K562 (cell line): ENCODE data around the gene ETS2. TPM values are rescaled to one million over a fixed set of nuclear protein-coding genes. Genes with fewer than 3 reads are reported as not detected.
A peak's percentile ranks its signal among the peaks of the same experiment; 100 is the strongest.

Source experiments
- ARNT ChIP-seq, 2 experiments: fragments of 450-650 bp; IDR thresholded peaks; 2 replicates each; pipeline ENCODE4 v1.6.1; 2016; ENCODE audit warnings: mild to moderate bottlenecking in 1 of 2
- CBFA2T2 ChIP-seq: fragments of 450-650 bp; conservative IDR thresholded peaks from 2 replicates; pipeline ENCODE4 v1.6.1; 2017; ENCODE audit warnings: mild to moderate bottlenecking
- HDGF ChIP-seq: fragments of 450-650 bp; IDR thresholded peaks from 2 replicates; pipeline ENCODE4 v1.6.1; 2016
- HLTF ChIP-seq: fragments of 450-650 bp; IDR thresholded peaks from 2 replicates; pipeline ENCODE4 v1.6.1; 2016
- MECOM ChIP-seq: fragments of 250-450 bp; sonication (Bioruptor Pico); IDR thresholded peaks from 2 replicates; pipeline ENCODE4 v1.8.0; 2022; ENCODE audit warnings: inconsistent platforms
- MEF2D ChIP-seq: conservative IDR thresholded peaks from 2 replicates; pipeline ENCODE4 v1.6.1; 2016; ENCODE audit warnings: low read depth, missing genetic modification characterization, missing compliant biosample characterization
- NR3C1 ChIP-seq: sonication (generic); formaldehyde crosslinking; IDR thresholded peaks from 2 replicates; pipeline ENCODE4 v1.8.1; 2022; ENCODE audit warnings: missing genetic modification reagents
- POLR2AphosphoS2 ChIP-seq: IDR thresholded peaks from 2 replicates; pipeline ENCODE4 v1.6.1; 2012; ENCODE audit warnings: low read length, improper control_type of control experiment
- POLR2G ChIP-seq: fragments of 200-400 bp; formaldehyde crosslinking; IDR thresholded peaks from 2 replicates; pipeline ENCODE4 v1.6.1; 2017; ENCODE audit warnings: low read depth, mild to moderate bottlenecking, antibody characterized with exemption, low read length, moderate library complexity
- RBFOX2 ChIP-seq: fragments of 200-400 bp; formaldehyde crosslinking; IDR thresholded peaks from 2 replicates; pipeline ENCODE4 v1.6.1; 2017; ENCODE audit warnings: low read depth, mild to moderate bottlenecking, low read length, moderate library complexity
- RBM34 ChIP-seq: fragments of 200-400 bp; formaldehyde crosslinking; IDR thresholded peaks from 2 replicates; pipeline ENCODE4 v1.6.1; 2018; ENCODE audit warnings: low read length, borderline replicate concordance; ENCODE audit not compliant: insufficient read depth
- SMARCA4 ChIP-seq: fragments of 450-650 bp; IDR thresholded peaks from 2 replicates; pipeline ENCODE4 v1.6.1; 2016
- TAF7 ChIP-seq: fragments of 450-650 bp; IDR thresholded peaks from 2 replicates; pipeline ENCODE4 v1.6.1; 2016; ENCODE audit warnings: missing genetic modification characterization, missing compliant biosample characterization
- TEAD1 ChIP-seq, 2 experiments: fragments of 450-650 bp in 1 of 2; sonication (generic) in 1 of 2; formaldehyde crosslinking; IDR thresholded peaks; 2 replicates each; pipeline versions ENCODE4 v1.4.0 to v1.8.0; 2020 to 2022; ENCODE audit warnings: mild to moderate bottlenecking in 2 of 2, missing genetic modification reagents in 1 of 2
- ZNF324 ChIP-seq: fragments of 250-450 bp; sonication (Bioruptor Pico); IDR thresholded peaks from 2 replicates; pipeline ENCODE4 v1.4.0; 2020; ENCODE audit warnings: mild to moderate bottlenecking
- polyA plus RNA-seq, 8 experiments: library from polyadenylated mRNA; depleted of rRNA in 4 of 8; stranded (reverse) in 5 of 8; unstranded in 3 of 8; fragments of >200 nt; fragmentation: Nextera tagmentation in 2 of 8; fragmentation: Illumina TruSeq in 1 of 8; extraction: Ambion mirVana in 2 of 8; extraction: Trizol in 1 of 8; gene quantifications; 2 replicates each; pipeline versions ENCODE4 v1.2.1 to v1.2.3, GENCODE V29; 2011 to 2014; ENCODE audit warnings: inconsistent platforms in 1 of 8, missing spikeins in 1 of 8
- total RNA-seq, 7 experiments: library from RNA; depleted of rRNA in 6 of 7; stranded (reverse); fragments of >200 nt in 6 of 7; fragmentation: Illumina TruSeq in 2 of 7; extraction: Trizol in 2 of 7; gene quantifications; 2 replicates each; pipeline versions ENCODE4 v1.2.1 to v1.2.3, GENCODE V29; 2011 to 2021; ENCODE audit warnings: low replicate concordance in 1 of 7
- TF ChIP-seq, protein P1 (sequence below): sonication (generic); formaldehyde crosslinking; IDR thresholded peaks from 2 replicates; pipeline ENCODE4 v1.8.0; 2022; ENCODE audit warnings: missing genetic modification reagents, mild to moderate bottlenecking, borderline replicate concordance
- TF ChIP-seq, protein P2 (sequence below): IDR thresholded peaks from 2 replicates; pipeline ENCODE4 v1.6.1; 2016; ENCODE audit warnings: missing genetic modification characterization, missing compliant biosample characterization
- TF ChIP-seq, protein P3 (sequence below): sonication (generic); formaldehyde crosslinking; IDR thresholded peaks from 2 replicates; pipeline ENCODE4 v1.8.0; 2022; ENCODE audit warnings: mild to moderate bottlenecking, missing genetic modification reagents
- TF ChIP-seq, protein P4 (sequence below): fragments of 250-450 bp; sonication (Bioruptor Pico); IDR thresholded peaks from 2 replicates; pipeline ENCODE4 v1.4.0; 2020; ENCODE audit warnings: mild to moderate bottlenecking, moderate library complexity

ETS2 gene
- total and polyA plus RNA-seq, 9 of the 15 experiments (the other 6 are each of a cell fraction or from before 2014, with no cell fraction given) = 1.7 to 24.4 (median 12.2) TPM

DNA sequence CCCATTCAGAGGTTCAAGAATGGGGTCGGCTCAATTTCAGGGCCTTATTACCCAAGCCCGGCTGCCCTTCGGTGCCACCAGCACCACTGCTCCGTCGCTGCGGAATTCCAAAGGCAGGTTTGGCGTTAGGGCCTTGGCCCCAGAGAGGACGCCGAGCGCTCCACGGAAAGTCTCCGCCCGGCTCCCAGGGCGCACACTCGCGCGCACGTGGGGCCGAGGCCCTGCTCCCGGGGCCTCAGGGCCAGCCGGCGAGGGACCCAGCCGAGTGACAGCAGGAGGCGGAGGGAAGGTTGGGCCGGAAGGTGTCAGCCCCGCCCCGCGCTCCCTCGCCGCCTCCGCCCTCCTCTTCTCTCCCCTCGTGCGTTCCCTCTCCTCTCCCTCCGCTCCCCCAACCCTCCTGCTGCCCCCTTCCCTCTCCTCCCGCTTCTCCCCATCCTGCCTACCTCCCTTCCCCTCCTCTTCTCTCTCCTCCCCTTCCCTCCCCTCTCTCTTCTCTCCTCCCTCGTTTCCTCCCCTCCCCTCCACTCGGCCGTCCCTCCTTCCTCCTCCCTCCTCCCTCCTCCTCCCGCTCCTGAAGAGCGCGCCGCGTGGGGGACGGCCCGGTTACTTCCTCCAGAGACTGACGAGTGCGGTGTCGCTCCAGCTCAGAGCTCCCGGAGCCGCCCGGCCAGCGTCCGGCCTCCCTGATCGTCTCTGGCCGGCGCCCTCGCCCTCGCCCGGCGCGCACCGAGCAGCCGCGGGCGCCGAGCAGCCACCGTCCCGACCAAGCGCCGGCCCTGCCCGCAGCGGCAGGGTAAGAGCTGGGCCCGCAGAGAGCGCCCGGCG is at the start of gene ETS2 (continued):
- TF ChIP-seq, protein P1, sequence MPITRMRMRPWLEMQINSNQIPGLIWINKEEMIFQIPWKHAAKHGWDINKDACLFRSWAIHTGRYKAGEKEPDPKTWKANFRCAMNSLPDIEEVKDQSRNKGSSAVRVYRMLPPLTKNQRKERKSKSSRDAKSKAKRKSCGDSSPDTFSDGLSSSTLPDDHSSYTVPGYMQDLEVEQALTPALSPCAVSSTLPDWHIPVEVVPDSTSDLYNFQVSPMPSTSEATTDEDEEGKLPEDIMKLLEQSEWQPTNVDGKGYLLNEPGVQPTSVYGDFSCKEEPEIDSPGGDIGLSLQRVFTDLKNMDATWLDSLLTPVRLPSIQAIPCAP (CRISPR knock-in tag) = no peak
- TF ChIP-seq, protein P2, sequence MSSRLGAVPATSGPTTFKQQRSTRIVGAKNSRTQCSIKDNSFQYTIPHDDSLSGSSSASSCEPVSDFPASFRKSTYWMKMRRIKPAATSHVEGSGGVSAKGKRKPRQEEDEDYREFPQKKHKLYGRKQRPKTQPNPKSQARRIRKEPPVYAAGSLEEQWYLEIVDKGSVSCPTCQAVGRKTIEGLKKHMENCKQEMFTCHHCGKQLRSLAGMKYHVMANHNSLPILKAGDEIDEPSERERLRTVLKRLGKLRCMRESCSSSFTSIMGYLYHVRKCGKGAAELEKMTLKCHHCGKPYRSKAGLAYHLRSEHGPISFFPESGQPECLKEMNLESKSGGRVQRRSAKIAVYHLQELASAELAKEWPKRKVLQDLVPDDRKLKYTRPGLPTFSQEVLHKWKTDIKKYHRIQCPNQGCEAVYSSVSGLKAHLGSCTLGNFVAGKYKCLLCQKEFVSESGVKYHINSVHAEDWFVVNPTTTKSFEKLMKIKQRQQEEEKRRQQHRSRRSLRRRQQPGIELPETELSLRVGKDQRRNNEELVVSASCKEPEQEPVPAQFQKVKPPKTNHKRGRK = peak; percentile 82
- TF ChIP-seq SMARCA4 = peak; percentile 45
- 0 out of 2 replicates have a peak, but pooled peaks have one; percentile 30 for TF ChIP-seq TAF7 (tag)
- TF ChIP-seq, protein P3, sequence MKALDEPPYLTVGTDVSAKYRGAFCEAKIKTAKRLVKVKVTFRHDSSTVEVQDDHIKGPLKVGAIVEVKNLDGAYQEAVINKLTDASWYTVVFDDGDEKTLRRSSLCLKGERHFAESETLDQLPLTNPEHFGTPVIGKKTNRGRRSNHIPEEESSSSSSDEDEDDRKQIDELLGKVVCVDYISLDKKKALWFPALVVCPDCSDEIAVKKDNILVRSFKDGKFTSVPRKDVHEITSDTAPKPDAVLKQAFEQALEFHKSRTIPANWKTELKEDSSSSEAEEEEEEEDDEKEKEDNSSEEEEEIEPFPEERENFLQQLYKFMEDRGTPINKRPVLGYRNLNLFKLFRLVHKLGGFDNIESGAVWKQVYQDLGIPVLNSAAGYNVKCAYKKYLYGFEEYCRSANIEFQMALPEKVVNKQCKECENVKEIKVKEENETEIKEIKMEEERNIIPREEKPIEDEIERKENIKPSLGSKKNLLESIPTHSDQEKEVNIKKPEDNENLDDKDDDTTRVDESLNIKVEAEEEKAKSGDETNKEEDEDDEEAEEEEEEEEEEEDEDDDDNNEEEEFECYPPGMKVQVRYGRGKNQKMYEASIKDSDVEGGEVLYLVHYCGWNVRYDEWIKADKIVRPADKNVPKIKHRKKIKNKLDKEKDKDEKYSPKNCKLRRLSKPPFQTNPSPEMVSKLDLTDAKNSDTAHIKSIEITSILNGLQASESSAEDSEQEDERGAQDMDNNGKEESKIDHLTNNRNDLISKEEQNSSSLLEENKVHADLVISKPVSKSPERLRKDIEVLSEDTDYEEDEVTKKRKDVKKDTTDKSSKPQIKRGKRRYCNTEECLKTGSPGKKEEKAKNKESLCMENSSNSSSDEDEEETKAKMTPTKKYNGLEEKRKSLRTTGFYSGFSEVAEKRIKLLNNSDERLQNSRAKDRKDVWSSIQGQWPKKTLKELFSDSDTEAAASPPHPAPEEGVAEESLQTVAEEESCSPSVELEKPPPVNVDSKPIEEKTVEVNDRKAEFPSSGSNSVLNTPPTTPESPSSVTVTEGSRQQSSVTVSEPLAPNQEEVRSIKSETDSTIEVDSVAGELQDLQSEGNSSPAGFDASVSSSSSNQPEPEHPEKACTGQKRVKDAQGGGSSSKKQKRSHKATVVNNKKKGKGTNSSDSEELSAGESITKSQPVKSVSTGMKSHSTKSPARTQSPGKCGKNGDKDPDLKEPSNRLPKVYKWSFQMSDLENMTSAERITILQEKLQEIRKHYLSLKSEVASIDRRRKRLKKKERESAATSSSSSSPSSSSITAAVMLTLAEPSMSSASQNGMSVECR = peak; percentile 62; the same call in 1 of the 2 replicates
- peak; percentile 98 for TF ChIP-seq HLTF
- peak; percentile 47 to 71; a peak in 2 of 4 replicates for TF ChIP-seq ARNT (IDR thresholded peaks at IDR 0.05)
- peak; percentile 98 for TF ChIP-seq POLR2G
- TF ChIP-seq, protein P4, sequence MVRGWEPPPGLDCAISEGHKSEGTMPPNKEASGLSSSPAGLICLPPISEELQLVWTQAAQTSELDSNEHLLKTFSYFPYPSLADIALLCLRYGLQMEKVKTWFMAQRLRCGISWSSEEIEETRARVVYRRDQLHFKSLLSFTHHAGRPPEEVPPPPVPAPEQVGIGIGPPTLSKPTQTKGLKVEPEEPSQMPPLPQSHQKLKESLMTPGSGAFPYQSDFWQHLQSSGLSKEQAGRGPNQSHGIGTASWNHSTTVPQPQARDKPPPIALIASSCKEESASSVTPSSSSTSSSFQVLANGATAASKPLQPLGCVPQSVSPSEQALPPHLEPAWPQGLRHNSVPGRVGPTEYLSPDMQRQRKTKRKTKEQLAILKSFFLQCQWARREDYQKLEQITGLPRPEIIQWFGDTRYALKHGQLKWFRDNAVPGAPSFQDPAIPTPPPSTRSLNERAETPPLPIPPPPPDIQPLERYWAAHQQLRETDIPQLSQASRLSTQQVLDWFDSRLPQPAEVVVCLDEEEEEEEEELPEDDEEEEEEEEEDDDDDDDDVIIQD = no peak
- peak; percentile 76; the same call in 1 of the 2 replicates for TF ChIP-seq NR3C1
- peak; percentile 98 for TF ChIP-seq RBFOX2
- TF ChIP-seq HDGF = peak; percentile 98
- TF ChIP-seq MECOM = no peak
- no peak; the same call in 1 of the 2 replicates for TF ChIP-seq ZNF324
- TF ChIP-seq CBFA2T2 = peak; percentile 16; the same call in 1 of the 2 replicates
- TF ChIP-seq RBM34 = no peak
- TF ChIP-seq POLR2AphosphoS2 = peak; percentile 52; the same call in 1 of the 2 replicates
- peak in 1 of 2 experiments; percentile 14; a peak in 1 of 4 replicates for TF ChIP-seq TEAD1 (CRISPR knock-in tag; IDR thresholded peaks at IDR 0.05)
- TF ChIP-seq MEF2D (tag) = peak; percentile 65; the same call in 1 of the 2 replicates
